ENCODE results near the gene HERPUD1.

HERPUD1 gene

DNA sequence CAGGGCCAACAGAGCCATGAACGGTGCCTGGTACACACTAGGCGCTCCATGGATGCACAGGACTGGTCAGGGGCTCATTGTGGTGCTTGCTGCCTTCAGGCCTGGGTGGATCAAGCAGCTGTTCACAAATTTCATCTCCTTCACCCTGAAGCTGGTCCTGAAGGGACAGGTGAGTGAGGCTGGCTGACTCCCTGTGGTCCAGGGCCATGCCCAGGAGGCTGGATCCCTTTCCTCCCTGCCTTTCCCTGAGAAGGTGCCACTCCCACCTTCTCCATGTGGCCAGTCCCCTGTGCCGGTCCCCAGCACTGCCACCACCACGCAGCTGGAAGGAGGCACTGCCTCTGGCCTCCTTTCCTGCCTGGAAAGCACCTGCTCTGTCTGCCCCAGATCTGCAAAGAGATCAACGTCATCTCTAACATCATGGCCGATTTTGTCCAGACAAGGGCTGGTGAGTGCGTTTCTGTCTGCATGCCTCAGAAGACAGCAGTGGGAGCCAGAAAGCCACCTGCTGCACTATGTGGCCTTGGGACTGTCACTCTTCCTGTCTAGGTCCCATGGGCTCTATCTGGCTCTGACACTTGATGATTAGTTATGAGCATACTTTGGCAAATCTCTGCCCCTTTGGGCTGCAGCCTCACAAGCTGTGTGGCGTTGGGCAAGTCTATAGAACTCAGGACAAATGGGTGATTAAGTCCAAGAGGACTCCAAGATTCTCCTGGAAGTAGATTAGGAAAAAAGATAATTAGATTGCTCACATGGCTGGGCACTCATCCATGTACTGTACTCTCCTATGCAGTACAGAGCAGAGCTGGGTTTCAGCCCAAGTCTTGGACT lies 39.2 kb downstream of the HERPUD1 start:
- H3K79me2 ChIP-seq (ENCODE audit: control insufficient read depth, low read length) = no peaks in the 10 kb centered on the region
- peak overlapping the region; percentile 52 for H3K4me2 ChIP-seq (ENCODE audit: low read length)
- H3F3A ChIP-seq (ENCODE audit: control insufficient read depth, insufficient read depth) = peaks cover 1% of the 10 kb centered on the region; the same call in 1 of the 2 replicates
- H3K27me3 ChIP-seq (ENCODE audit: control insufficient read depth, low read length) = no peaks in the 10 kb centered on the region
- peak overlapping the region; percentile 25 for H3K4me3 ChIP-seq (ENCODE audit: low read length)
- H4K20me1 ChIP-seq (ENCODE audit: control insufficient read depth, insufficient read depth, low read depth, low read length) = no peaks in the 10 kb centered on the region
- TF ChIP-seq CTCF (IDR thresholded peaks at IDR 0.05; ENCODE audit: low read depth, low read length, poor library complexity, severe bottlenecking) (no peak), EZH2phosphoT487 (IDR thresholded peaks at IDR 0.05; ENCODE audit: borderline replicate concordance, low read length) (no peak)
- H3K36me3 ChIP-seq (ENCODE audit: control insufficient read depth, low read length) = no peaks in the 10 kb centered on the region
- H3K9me2 ChIP-seq (replicated peaks; ENCODE audit: control insufficient read depth, low read length) = no peaks in the 10 kb centered on the region
- no peaks in the 10 kb centered on the region for H3K9me3 ChIP-seq (ENCODE audit: control insufficient read depth, insufficient read depth, low read length)
- peak overlapping the region; percentile 23; the same call in 1 of the 2 replicates for H3K27ac ChIP-seq (ENCODE audit: low read depth, low read length)
- H3K4me1 ChIP-seq (ENCODE audit: control insufficient read depth, low read length) = peaks cover 51% of the 10 kb centered on the region

- Histone ChIP-seq H3K9me3 (ENCODE audit: control insufficient read depth, insufficient read depth, low read length) (no peaks in the 10 kb centered on the region), H3K4me2 (ENCODE audit: low read length) (peak overlapping the region; percentile 52), H3K27me3 (ENCODE audit: control insufficient read depth, low read length) (no peaks in the 10 kb centered on the region), H3K27ac (ENCODE audit: low read depth, low read length) (peak overlapping the region; percentile 23; the same call in 1 of the 2 replicates), H3F3A (ENCODE audit: control insufficient read depth, insufficient read depth) (peaks cover 2% of the 10 kb centered on the region; the same call in 1 of the 2 replicates), H3K4me1 (ENCODE audit: control insufficient read depth, low read length) (peaks cover 49% of the 10 kb centered on the region), H3K79me2 (ENCODE audit: control insufficient read depth, low read length) (no peaks in the 10 kb centered on the region), H4K20me1 (ENCODE audit: control insufficient read depth, insufficient read depth, low read depth, low read length) (no peaks in the 10 kb centered on the region), H3K9me2 (replicated peaks; ENCODE audit: control insufficient read depth, low read length) (no peaks in the 10 kb centered on the region), H3K4me3 (ENCODE audit: low read length) (peak overlapping the region; percentile 25), H3K36me3 (ENCODE audit: control insufficient read depth, low read length) (no peaks in the 10 kb centered on the region)
- TF ChIP-seq EZH2phosphoT487 (IDR thresholded peaks at IDR 0.05; ENCODE audit: borderline replicate concordance, low read length) (no peak), CTCF (IDR thresholded peaks at IDR 0.05; ENCODE audit: low read depth, low read length, poor library complexity, severe bottlenecking) (no peak)
Observed at GRCh38 chr16:56971768-56972043, 39.8 kb downstream of the HERPUD1 start.

DNA sequence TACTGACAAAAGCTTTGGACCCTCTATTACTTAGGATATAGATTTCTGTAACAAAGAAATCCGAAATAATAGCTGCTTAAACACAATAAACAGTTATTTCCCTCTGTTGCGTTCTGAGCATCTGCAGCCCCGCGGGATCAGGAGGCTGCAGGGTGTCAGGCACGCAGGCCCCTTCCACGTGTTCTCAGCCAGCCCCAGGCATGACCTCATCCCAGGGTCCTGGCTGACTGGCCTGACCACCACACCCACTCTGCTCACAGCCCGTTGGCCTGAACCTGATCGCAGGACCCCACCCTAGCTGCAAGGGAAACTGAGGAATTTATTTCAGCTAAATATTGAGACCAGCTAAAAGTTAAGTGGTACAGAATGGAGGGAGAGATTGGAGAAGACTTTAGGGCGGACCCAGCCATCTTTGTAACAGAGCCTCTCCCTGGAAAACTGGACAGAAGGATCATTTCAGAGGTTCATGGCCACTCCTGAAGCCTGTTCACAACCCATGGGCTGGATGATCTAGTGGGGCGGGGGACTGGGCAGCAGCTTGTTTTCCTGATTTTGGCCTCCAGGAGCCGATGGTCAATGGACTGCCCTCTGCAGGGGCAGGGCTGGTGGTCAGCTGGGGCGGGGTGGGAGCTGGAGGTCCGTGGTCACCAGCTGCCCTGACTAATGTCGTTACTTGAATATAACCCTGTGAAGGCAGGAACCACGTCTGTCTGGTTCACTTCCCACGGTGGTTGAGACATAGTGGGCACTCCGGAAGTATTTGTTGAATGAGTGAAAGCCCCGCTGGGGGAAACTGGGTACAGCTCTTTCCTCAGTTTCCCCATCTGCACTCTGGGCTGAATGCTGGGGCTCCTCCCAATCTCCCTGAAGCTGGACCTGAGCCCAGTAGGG lies 40.7 kb downstream of the HERPUD1 start:
- Histone ChIP-seq H3K4me2 (ENCODE audit: low read length) (peak overlapping the region; percentile 26), H3K9me2 (replicated peaks; ENCODE audit: control insufficient read depth, low read length) (no peaks in the 10 kb centered on the region), H3K27me3 (ENCODE audit: control insufficient read depth, low read length) (no peaks in the 10 kb centered on the region), H3F3A (ENCODE audit: control insufficient read depth, insufficient read depth) (peaks cover 2% of the 10 kb centered on the region; the same call in 1 of the 2 replicates), H3K4me3 (ENCODE audit: low read length) (peak overlapping the region; percentile 9; the same call in 1 of the 2 replicates), H3K9me3 (ENCODE audit: control insufficient read depth, insufficient read depth, low read length) (no peaks in the 10 kb centered on the region), H4K20me1 (ENCODE audit: control insufficient read depth, insufficient read depth, low read depth, low read length) (no peaks in the 10 kb centered on the region), H3K36me3 (ENCODE audit: control insufficient read depth, low read length) (no peaks in the 10 kb centered on the region), H3K79me2 (ENCODE audit: control insufficient read depth, low read length) (no peaks in the 10 kb centered on the region), H3K27ac (ENCODE audit: low read depth, low read length) (no peak overlapping the region), H3K4me1 (ENCODE audit: control insufficient read depth, low read length) (peaks cover 49% of the 10 kb centered on the region)
- TF ChIP-seq CTCF (IDR thresholded peaks at IDR 0.05; ENCODE audit: low read depth, low read length, poor library complexity, severe bottlenecking) = no peak
- no peak for TF ChIP-seq EZH2phosphoT487 (IDR thresholded peaks at IDR 0.05; ENCODE audit: borderline replicate concordance, low read length)

Data from DOHH2 (cell line).